GM19328 (cell line): ENCODE measurements around the gene FILIP1.
"Not testable (repeated sequence)": the region's sequence is repeated elsewhere in the genome, so short reads cannot be mapped to it uniquely, and the experiment has no call there.

Source experiments
- ATAC-seq: cut with Tn5 transposase; IDR thresholded peaks from one replicate; pipeline ENCODE4 v1.9.1; 2021; ENCODE audit warnings: mild to moderate bottlenecking, moderate library complexity; ENCODE audit not compliant: unreplicated experiment

Gene FILIP1

DNA sequence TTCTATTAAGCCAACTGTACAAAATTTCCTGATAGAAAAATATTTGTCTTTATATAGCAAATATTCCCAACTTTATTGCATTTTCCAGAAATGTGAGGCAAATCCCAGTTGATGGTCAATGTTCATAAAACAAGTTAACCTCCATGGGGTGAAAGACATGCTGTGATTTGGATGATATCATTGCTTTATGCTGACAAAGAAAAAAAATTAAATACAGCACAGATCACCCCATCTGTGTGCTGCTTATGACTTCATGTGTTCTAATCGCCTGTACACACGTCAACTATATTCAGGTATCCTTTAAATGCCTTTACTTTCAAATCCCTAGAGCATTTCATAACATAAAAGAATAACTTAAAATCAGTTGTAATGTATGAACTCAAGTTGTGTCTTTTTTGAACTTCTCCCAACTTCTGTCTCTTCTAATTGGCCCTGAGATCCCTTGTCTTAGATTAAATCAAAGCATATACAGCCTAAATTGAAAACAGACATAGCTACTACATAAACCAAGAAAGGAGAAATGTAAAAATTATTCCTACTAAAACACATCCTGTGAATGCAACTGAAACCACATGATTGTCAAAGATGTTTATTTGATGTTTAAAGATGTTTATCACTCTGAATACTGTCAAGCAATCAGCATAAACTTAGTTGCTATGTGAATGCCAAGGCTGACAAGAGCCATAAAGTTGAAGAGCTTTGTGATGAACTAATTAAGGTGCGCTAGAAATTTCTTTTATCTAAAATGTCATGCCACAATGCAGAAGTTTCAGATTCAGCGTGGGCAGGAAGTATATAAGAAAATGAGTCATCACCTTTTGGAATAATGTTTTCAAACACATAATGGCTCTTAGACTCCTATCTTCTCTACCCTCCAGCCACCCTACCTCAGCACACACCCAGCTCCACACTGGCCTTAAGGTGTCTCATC lies 68.7 kb downstream of the FILIP1 start:
- ATAC-seq, result no peak

- ATAC-seq, result no peak
These were observed 70.2 kb downstream of the FILIP1 start for GRCh38 chr6:75423386-75423785.

- no peak for ATAC-seq
These were observed 71.5 kb downstream of the FILIP1 start for GRCh38 chr6:75422024-75422639.

DNA sequence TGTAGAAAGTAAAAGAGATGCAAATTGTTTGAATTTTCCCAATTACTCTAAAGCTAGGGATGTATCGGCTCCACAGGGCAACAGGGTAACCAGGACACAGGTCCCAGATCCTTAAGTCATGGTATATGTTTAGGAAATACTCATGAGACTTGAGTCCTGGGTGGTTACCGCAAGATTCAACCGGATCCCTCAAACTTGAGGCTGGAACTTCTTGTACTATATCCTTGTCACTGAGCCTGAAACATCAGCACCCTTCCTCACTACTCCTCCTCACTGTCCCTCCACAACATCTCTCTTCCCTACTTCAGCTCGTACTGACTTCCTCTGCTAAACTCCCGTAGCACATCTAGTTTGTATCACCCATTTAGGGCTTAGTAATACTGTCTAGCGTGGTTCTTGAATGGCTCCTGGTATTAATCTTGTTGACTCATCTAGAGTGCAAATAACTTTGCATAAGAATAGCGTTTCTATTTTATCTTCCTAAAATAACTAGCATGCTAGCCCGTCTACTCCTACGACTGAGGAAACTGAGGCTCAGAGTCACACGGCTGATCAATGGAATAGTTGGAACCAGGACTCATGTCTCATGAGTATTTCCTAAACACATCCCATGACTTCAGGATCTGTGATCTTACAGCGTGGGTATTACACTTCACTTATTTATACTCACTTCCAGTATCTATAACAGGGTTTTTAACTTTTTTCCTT lies 72.1 kb downstream of the FILIP1 start:
- no peak for ATAC-seq

DNA sequence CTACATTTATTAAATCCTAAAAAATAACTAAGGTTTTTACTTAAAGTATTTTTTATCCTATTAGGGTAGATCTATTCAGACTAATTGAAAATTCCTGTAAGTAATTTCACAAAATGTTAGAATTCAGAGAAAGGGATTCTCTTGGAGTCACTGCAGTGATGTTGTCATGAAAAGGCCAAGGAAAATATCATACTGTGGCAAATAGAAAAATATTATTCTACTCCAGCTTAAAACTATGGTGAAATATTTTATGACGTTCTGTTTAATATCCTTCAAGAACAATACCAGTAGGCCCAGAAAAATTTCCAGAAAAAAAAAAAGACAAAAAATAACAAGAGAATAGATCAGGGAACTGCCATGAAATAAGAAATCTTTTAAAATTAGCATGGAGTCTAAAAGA lies 73.6 kb downstream of the FILIP1 start:
- ATAC-seq, result no peak

DNA sequence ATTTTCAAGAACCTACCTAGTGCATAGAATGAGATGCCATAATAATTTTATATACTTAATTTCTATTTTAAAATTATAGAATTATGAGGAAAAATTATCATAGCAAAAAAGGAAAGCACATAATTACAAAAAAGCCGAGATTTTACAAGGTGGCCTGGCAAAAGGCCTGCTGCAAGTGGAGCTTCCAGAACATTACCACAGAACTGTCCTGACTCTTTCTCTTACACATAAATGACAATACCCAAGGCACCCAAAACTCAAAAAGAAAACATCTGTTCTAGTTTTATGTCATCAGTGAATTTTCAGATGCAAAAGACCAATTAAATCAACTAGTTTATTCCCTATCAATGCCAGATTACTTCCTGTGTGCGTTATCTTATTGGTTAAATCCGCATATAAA lies 74.2 kb downstream of the FILIP1 start:
- ATAC-seq, result no peak

GRCh38 chr6:75418233-75418632 lies 75.4 kb downstream of the FILIP1 start:
- no peak for ATAC-seq

DNA sequence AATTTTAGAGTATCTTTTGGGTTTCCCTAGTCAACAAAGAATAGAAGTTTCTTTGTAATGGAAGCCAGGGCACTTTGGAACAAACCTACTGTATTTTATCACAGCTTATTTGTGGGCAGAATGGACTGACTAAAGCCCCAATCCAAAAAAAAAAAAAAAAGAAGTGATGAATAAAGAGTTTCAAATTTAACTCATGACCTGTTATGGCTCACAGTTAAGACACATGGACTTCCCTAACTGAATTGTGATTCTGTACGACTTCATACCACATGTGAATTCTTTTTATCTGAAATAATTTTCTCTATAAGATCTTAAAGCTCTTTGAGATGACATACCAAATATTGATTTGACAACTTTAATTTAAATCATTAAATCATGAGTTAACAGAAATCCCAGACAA lies 77.2 kb downstream of the FILIP1 start:
- ATAC-seq, result no peak

DNA sequence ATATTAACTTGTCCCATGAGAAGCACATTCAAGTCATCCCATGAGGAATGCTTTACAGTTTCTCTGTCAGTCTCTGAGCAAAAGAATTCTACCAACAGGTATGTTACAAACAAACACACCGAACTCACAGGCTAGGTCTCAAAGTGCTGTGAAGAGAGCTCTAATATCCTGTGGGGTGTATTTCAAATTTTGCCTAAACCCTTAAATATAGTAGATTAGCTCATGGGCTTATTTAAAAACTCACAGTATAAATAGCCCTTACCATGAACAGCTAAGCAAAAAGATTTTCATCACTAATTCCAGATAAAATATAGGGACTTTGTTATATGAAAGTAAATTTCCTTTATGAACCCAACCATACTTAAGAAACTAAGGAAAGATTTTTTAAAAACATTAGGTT lies 77.8 kb downstream of the FILIP1 start:
- no peak for ATAC-seq

DNA sequence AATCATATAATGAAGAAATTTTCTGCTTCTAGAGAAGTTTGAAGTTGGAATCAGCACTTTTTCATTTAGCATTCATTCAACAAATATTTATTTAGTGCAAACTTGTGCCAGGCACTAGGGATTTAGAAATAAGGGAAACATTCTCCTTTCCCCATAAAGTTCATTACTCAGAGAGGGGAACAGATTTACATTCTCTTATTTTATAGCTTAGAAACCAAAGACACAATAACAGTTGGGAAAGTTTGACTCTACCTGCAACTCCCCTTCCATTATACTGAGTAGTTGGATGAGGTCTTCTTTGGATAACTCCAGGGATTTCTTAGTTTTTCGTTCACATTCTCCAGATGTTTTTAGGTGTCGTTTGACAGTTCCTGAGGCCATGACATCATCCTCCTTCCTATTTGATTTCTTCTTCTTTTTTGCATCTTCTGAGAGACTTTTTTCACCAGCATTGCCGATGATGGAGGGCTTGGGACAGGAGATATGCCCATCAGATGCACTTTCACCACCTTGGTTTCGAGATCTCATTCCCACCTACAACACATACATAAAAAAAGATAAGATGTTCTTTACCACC lies 79.1 kb downstream of the FILIP1 start:
- no peak for ATAC-seq

DNA sequence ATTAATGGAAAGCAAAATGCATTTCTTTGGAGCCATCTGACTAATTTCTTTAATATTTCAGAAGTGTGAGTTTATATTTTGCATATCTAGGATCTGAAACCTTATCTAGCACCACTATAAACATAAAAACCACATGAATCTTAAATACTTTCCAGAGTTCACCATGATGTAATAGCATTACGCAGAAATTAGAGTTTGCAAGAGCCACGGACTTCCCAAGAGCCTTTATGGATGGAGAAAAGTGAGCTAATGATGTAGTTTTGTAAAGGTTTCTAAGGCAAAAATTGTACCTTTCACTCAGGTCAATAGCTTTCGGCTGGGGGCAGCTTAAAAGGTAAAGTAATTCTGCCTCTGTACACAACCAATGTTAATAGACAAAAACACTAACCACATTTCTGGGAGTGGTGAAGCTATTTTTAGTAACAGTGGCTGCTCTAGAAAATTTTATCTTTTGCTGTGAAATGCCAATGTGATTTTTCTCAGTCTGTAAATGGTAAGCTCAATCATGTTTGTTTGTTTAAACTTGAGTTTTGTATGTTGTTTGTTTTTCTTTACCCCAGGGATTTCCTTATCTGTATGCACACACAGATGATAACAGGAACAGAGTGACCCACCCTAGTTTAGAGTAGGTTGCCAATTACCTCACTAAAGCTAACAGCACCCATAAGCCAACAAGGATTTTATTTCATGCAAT lies 80.5 kb downstream of the FILIP1 start:
- ATAC-seq, result no peak

DNA sequence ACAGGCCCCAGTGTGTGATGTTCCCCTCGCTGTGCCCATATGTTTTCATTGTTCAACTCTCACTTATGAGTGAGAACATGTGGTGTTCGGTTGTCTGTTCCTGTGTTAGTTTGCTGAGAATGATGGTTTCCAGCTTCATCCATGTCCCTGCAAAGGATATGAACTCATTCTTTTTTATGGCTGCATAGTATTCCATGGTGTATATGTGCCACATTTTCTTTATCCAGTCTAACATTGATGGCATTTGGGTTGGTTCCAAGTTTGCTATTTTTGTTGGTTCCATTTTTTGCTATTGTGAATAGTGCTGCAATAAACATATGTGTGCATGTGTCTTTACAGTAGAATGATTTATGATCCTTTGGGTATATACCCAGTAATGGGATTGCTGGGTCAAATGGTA lies 83.0 kb downstream of the FILIP1 start:
- not testable (repeated sequence) for ATAC-seq

GRCh38 chr6:75409928-75410327 lies 83.7 kb downstream of the FILIP1 start:
- ATAC-seq, result no peak

- ATAC-seq, result no peak
These were observed 84.3 kb downstream of the FILIP1 start for GRCh38 chr6:75409286-75409685.

DNA sequence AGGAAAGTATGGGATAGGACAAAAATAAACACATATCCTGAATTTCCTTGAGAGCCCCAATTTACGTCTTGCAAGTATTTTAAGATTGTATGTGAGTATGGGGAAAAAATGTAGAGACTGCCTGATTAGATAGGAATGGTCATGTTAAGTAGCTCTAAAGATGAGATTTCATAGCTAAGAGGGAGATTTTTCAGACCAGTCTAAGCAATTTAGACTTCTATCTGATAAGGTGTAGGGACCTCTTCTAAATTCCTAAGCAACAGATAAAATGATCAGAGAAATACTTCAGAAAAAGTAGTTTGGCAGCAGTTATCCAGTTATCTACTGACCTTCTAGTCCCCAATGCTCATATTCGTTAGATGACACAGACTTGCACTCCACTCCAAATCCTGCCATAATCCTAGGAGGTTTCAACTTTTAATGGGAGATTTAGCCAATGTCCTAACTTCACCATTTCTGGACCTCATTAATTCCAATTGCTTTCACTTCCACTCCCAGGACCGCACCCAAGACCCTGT lies 90.0 kb downstream of the FILIP1 start:
- ATAC-seq, result no peak

DNA sequence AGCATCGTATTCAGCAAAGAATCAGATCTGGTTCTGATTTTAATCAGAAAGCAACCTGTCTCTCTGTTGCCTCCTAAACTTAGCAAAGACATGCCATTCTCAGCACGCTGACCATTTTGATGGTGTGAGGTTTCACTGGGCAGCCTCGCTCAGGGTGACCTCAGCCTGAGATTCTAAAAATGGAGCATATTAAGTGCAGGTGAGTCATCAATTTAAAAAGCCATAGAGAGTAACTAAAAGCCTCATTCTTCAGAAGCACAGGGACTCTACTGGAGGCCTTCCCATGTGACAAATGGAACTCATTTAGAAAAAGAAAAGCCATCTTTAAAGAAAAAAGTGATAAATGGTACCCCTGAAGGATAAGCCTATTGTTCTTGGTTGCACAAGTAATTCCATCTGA lies 91.3 kb downstream of the FILIP1 start:
- ATAC-seq, result no peak

DNA sequence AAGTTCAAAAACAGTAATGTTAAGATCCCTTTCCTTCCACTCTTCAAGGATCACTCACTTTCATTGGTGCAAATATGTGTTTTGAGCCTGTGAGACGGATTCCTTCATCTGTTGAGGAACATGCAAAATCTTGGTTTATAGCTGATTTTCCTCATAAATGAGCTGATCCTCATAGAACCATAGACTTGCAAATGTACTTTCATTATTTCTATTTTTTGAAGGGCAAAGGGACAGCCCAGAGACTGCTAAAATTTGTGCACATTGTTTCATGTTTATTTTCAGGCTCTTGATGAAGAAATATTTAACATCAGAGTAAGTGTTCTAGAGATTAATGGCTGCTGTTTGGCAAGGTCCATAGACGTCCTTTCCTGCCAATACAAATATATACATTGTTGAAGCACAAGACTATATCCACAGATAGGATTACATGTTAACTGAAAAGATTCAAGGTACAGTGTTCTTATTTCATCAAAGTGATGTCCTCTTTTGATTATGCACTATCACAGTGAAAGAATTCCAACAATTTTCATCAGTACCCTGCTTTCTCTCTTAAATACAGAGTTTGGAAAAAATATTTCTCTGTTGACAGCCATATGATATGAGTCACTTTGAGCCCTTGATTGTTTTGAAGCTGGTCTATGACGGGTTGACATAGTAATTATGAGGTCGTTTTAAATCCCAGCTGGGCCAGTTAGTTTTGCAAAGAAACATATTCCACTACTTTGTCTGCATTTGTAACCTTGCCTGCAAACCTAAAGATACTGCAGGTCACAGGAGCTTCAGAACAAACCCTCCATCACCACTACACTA lies 95.7 kb downstream of the FILIP1 start:
- ATAC-seq, result no peak

DNA sequence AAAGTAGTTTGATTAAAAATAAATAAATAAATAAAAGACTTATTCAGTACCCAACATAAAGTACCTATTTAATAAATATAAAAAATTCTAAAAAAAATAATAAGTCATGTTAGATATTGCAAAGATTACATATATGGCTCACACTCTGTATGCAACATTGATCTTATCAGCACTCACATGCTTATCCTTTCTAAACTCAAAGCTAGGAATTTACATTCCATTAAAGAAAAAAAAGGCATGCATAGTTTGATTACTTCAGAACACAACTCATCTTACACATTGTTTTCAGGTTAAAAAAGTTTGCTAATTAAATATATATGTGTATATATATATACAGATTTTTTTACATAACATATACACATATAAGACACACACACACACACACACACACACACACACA lies 96.4 kb downstream of the FILIP1 start:
- no peak for ATAC-seq

DNA sequence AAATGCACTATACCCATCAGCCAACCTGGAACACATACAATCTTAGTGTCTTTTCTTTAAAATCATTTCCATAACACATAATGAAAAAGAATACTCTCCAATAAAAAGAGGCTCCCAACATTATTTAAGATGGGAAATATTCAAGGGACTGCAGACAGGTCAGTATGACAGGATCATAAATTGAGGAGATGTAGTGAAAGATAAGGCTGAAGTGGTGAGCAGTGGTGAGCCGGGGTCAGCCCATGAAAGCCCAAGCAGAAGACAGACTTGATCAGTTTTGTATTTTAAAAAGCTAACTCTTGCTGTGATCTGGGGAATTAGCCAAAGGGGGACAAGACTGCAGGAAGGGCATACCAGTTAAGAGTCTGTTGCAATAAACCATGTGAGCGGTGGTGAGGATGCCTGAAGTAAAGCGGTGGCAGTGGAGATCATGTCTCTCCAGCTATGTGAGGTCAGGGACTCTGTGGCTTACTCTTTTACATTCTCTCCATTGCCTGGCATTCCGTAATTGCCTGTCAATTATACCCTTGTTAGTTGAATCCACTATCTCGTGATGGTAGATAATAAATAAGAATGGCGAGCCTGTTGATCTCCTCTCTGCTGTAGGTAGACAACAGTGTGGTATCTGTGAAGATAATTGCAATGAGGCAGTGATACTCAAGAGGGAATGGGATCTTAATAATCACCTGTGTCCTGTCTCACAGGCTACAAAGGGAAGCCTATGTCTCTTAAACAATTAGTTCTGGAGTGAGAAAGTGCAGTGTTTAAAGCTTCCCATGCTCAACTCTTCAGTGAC lies 97.4 kb downstream of the FILIP1 start:
- ATAC-seq, result no peak
